Kidney tubule cell (primary cell): ENCODE measurements around the gene ARMC8.
A peak's percentile ranks its signal among the peaks of the same experiment; 100 is the strongest.

Source experiments
- DNase-seq: peaks from one replicate; pipeline ENCODE4 v3.0.0-alpha.2; 2018; ENCODE audit warnings: low spot score

The ARMC8 gene

GRCh38 chr3:138199851-138200250 lies 12.8 kb downstream of the ARMC8 start:
- DNase-seq = no peak

GRCh38 chr3:138200424-138200823 lies 13.3 kb downstream of the ARMC8 start:
- no peak for DNase-seq

GRCh38 chr3:138202945-138203701 lies 16.0 kb downstream of the ARMC8 start:
- DNase-seq = no peak

- DNase-seq = no peak
These were observed 16.8 kb downstream of the ARMC8 start for GRCh38 chr3:138203938-138204337.

- DNase-seq = no peak
These were observed 18.4 kb downstream of the ARMC8 start for GRCh38 chr3:138205527-138205926.

- no peak for DNase-seq
These were observed 19.1 kb downstream of the ARMC8 start for GRCh38 chr3:138206196-138206595.

GRCh38 chr3:138210528-138210927 lies 23.4 kb downstream of the ARMC8 start:
- no peak for DNase-seq

GRCh38 chr3:138213398-138214085 lies 26.4 kb downstream of the ARMC8 start:
- DNase-seq = no peak

GRCh38 chr3:138219255-138219654 lies 32.2 kb downstream of the ARMC8 start:
- no peak for DNase-seq

- DNase-seq = no peak
These were observed 33.1 kb downstream of the ARMC8 start for GRCh38 chr3:138220242-138220641.

GRCh38 chr3:138220788-138221187 lies 33.7 kb downstream of the ARMC8 start:
- no peak for DNase-seq

GRCh38 chr3:138222131-138222941 lies 35.2 kb downstream of the ARMC8 start:
- DNase-seq = no peak

- no peak for DNase-seq
These were observed 35.8 kb downstream of the ARMC8 start for GRCh38 chr3:138222942-138223287.

GRCh38 chr3:138227650-138228049 lies 40.5 kb downstream of the ARMC8 start:
- no peak for DNase-seq

- DNase-seq = peak; percentile 49
These were observed 43.4 kb downstream of the ARMC8 start for GRCh38 chr3:138230525-138230924.

- DNase-seq = no peak
These were observed 45.7 kb downstream of the ARMC8 start for GRCh38 chr3:138232705-138233364.

- DNase-seq = no peak
These were observed 47.5 kb downstream of the ARMC8 start for GRCh38 chr3:138234401-138235179.

GRCh38 chr3:138238711-138239110 lies 51.6 kb downstream of the ARMC8 start:
- no peak for DNase-seq

GRCh38 chr3:138241061-138241460 lies 54.0 kb downstream of the ARMC8 start:
- peak; percentile 4 for DNase-seq

GRCh38 chr3:138241676-138242075 lies 54.6 kb downstream of the ARMC8 start:
- no peak for DNase-seq

GRCh38 chr3:138242466-138242865 lies 55.4 kb downstream of the ARMC8 start:
- DNase-seq = no peak

GRCh38 chr3:138245026-138245425 lies 57.9 kb downstream of the ARMC8 start:
- no peak for DNase-seq
